ENCODE measurements around the gene BEST4. TPM values are rescaled to one million over a fixed set of nuclear protein-coding genes. Genes with fewer than 3 reads are reported as not detected.

BEST4 gene
- total RNA-seq, 1 donor from 2014 or later, result under 0.01 TPM

Other genes starting within 250 kb of the BEST4 start
- 1.5 and 2.1 TPM in 2 replicates for gene TMEM53, start 113.7 kb downstream of the BEST4 start, total RNA-seq
- gene ARMH1, start 113.5 kb downstream of the BEST4 start, total RNA-seq, result not detected in 2 replicates
- gene RNU5D-1, start 57.0 kb downstream of the BEST4 start, total RNA-seq, result not detected in 2 replicates
- 26.0 and 38.3 TPM in 2 replicates for gene KIF2C, start 48.3 kb downstream of the BEST4 start, total RNA-seq
- gene RPS8, start 12.6 kb downstream of the BEST4 start, total RNA-seq, result 1,428 and 1,806 TPM in 2 replicates
- gene PLK3, start 12.2 kb upstream of the BEST4 start, total RNA-seq, result 22.4 and 29.1 TPM in 2 replicates
- gene DYNLT4, start 19.2 kb upstream of the BEST4 start, total RNA-seq, result 0.20 and 0.28 TPM in 2 replicates
- gene BTBD19, start 20.4 kb upstream of the BEST4 start, total RNA-seq, result 6.6 and 6.8 TPM in 2 replicates
- gene PTCH2, start 55.1 kb upstream of the BEST4 start, total RNA-seq, result 0.04 and 0.07 TPM in 2 replicates
- gene EIF2B3, start 198.4 kb upstream of the BEST4 start, total RNA-seq, result 34.0 and 46.9 TPM in 2 replicates
- 24.3 and 32.4 TPM in 2 replicates for gene HECTD3, start 223.2 kb upstream of the BEST4 start, total RNA-seq
- gene UROD, start 224.1 kb upstream of the BEST4 start, total RNA-seq, result 265 and 302 TPM in 2 replicates